PC-3 (cell line): ENCODE results near the gene RAB31. TPM values are rescaled to one million over a fixed set of nuclear protein-coding genes. Genes with fewer than 3 reads are reported as not detected.

ENCODE experiments used
- ATAC-seq: fragments of 200-7000 bp; cut with Tn5 transposase; 2 replicates; pipeline ENCODE4 v1.9.1; 2020; ENCODE audit warnings: mild to moderate bottlenecking, moderate library complexity
- BruUV-seq: library from RNA; stranded (reverse); fragments of 400-500 nt; replicated peaks from 2 replicates; lab custom pipeline; 2021; lab: Mats Ljungman, UMichigan
- CTCF ChIA-PET: fragments of 300-600 bp; sonication (Branson Sonifier 250); formaldehyde crosslinking; loops from one replicate; lab custom pipeline; 2022; ENCODE audit warnings: antibody characterized with exemption; lab: Charles Lee
- POLR2A ChIA-PET: fragments of 300-600 bp; sonication (Branson Sonifier 250); formaldehyde crosslinking; loops from one replicate; lab custom pipeline; 2022; ENCODE audit warnings: antibody characterized with exemption; ENCODE audit not compliant: unreplicated experiment; lab: Charles Lee
- DNase-seq: peaks from one replicate; pipeline ENCODE4 v3.0.0-alpha.2; 2015
- H2AFZ ChIP-seq: fragments of 300-600 bp; sonication (generic); 2 replicates; pipeline ENCODE4 v1.6.0; 2016; ENCODE audit warnings: antibody characterized with exemption, low read length
- H3F3A ChIP-seq: fragments of 300-600 bp; sonication (generic); one replicate; pipeline ENCODE4 v1.6.0; 2017; ENCODE audit warnings: antibody characterized with exemption, low read length, control low read depth, mild to moderate bottlenecking; ENCODE audit not compliant: unreplicated experiment
- H3K27ac ChIP-seq: fragments of 300-600 bp; sonication (generic); 2 replicates; pipeline ENCODE4 v1.5.1; 2016; ENCODE audit warnings: mild to moderate bottlenecking, low read length
- H3K27me3 ChIP-seq: fragments of 300-600 bp; sonication (generic); 2 replicates; pipeline ENCODE4 v1.6.1; 2016; ENCODE audit warnings: low read length, mixed read lengths
- H3K36me3 ChIP-seq: fragments of 300-600 bp; sonication (generic); 2 replicates; pipeline ENCODE4 v1.6.1; 2016; ENCODE audit warnings: low read depth, mixed run types, low read length, mixed read lengths
- H3K4me1 ChIP-seq: fragments of 300-600 bp; sonication (generic); 2 replicates; pipeline ENCODE4 v1.5.1; 2016; ENCODE audit warnings: low read length; ENCODE audit not compliant: insufficient read depth
- H3K4me2 ChIP-seq: fragments of 300-600 bp; sonication (generic); 2 replicates; pipeline ENCODE4 v1.6.0; 2016; ENCODE audit warnings: low read length
- H3K4me3 ChIP-seq: fragments of 300-600 bp; sonication (generic); 2 replicates; pipeline ENCODE4 v1.5.1; 2016; ENCODE audit warnings: mild to moderate bottlenecking, low read length, mixed read lengths
- H3K79me2 ChIP-seq: fragments of 300-600 bp; sonication (generic); 2 replicates; pipeline ENCODE4 v1.6.1; 2017; ENCODE audit warnings: low read length, mixed read lengths
- H3K9ac ChIP-seq: fragments of 300-600 bp; sonication (generic); 2 replicates; pipeline ENCODE4 v1.6.0; 2016; ENCODE audit warnings: mild to moderate bottlenecking, low read length
- H3K9me2 ChIP-seq: fragments of 300-600 bp; sonication (generic); replicated peaks from 2 replicates; pipeline ENCODE4 v1.6.1; 2016; ENCODE audit warnings: mixed run types, low read length, mixed read lengths
- H3K9me3 ChIP-seq: fragments of 300-600 bp; sonication (generic); 2 replicates; pipeline ENCODE4 v1.6.1; 2016; ENCODE audit warnings: low read length, mixed read lengths
- H4K20me1 ChIP-seq: fragments of 300-600 bp; sonication (generic); 2 replicates; pipeline ENCODE4 v1.6.1; 2016; ENCODE audit warnings: low read length, mixed read lengths
- CTCF ChIP-seq: fragments of 300-600 bp; sonication (generic); conservative IDR thresholded peaks from 2 replicates; pipeline ENCODE4 v1.5.1; 2017; ENCODE audit warnings: antibody characterized with exemption, low read depth, mild to moderate bottlenecking, low read length
- EZH2 ChIP-seq: fragments of 300-600 bp; sonication (generic); IDR thresholded peaks from one replicate; pipeline ENCODE4 v1.6.1; 2017; ENCODE audit warnings: antibody characterized with exemption, mild to moderate bottlenecking, low read length; ENCODE audit not compliant: unreplicated experiment
- EZH2phosphoT487 ChIP-seq: fragments of 300-600 bp; sonication (generic); IDR thresholded peaks from 2 replicates; pipeline ENCODE4 v1.6.1; 2018; ENCODE audit warnings: mild to moderate bottlenecking, antibody characterized with exemption, low read length, borderline replicate concordance
- intact Hi-C: fragments of 100-400 bp; cut with micrococcal nuclease; formaldehyde crosslinking; loops from 2 replicates; pipeline ENCODE4 v1.9.0; 2023
- total RNA-seq: library from RNA; depleted of rRNA; stranded (reverse); fragments of >200 nt; gene quantifications from 2 replicates; pipeline ENCODE4 v1.2.3, GENCODE V29; 2014

RAB31 gene
- total RNA-seq, 1 experiment from 2014 or later, result 3.8 TPM

DNA sequence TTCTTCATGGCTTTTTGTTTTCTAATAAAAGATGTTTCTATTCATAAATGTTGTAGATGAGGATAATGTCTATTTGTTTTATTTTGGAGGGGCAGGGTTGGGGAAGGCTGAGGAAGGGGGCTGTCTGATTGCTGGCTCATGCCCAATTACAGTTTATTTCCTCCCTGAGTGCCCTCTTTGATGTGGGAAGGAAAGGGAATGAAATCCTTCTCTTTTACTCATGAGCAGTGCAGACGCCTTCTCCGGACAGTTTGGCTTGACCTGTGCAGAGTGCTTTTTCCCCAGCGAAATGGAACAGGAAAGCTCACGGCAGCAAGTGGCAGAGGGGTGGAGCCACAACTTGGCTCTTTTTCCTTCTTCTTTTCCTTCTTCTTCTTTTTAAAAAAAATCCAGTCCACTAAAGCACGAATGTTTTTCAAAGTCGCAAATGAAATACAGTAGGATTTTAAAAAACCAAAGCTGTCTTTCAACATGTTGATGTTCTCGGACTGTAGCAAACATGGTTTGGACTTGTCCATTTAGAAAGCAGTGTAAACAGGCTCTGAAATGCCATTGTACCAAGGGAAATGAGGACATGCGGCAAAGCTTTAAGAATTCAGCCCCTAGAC is 34.5 kb downstream of the RAB31 start:
- Histone ChIP-seq H3K9me2 (no peaks in the 10 kb centered on the region), H3K4me1 (peaks cover 60% of the 10 kb centered on the region), H3K79me2 (no peaks in the 10 kb centered on the region), H2AFZ (0 out of 2 replicates have a peak overlapping the region, but pooled peaks have one; percentile 15), H3K36me3 (no peaks in the 10 kb centered on the region), H3F3A (no peaks in the 10 kb centered on the region), H3K27me3 (no peaks in the 10 kb centered on the region), H4K20me1 (no peaks in the 10 kb centered on the region), H3K9me3 (no peaks in the 10 kb centered on the region), H3K4me3 (peak overlapping the region; percentile 50), H3K4me2 (peak overlapping the region; percentile 77), H3K9ac (peak overlapping the region; percentile 83), H3K27ac (peak overlapping the region; percentile 92)
- ChIA-PET CTCF (interaction anchor here (0.6 kb wide), 1 partner anchor 163 kb away, joined by 3 read pairs; no protein-coding TSS in a partner anchor), POLR2A (interaction anchor here (0.5 kb wide), 1 partner anchor 107 kb away, joined by 3 read pairs; no protein-coding TSS in a partner anchor)
- intact Hi-C loops, result loop anchor here (2.0 kb wide), 2 partner anchors 72 to 208 kb away; no protein-coding TSS in a partner anchor
- DNase-seq (peak; percentile 42), ATAC-seq (peak; percentile 14)
- no TSS peak for BruUV-seq
- TF ChIP-seq EZH2, result no peak
- no peak for TF ChIP-seq EZH2phosphoT487
- TF ChIP-seq CTCF, result no peak

DNA sequence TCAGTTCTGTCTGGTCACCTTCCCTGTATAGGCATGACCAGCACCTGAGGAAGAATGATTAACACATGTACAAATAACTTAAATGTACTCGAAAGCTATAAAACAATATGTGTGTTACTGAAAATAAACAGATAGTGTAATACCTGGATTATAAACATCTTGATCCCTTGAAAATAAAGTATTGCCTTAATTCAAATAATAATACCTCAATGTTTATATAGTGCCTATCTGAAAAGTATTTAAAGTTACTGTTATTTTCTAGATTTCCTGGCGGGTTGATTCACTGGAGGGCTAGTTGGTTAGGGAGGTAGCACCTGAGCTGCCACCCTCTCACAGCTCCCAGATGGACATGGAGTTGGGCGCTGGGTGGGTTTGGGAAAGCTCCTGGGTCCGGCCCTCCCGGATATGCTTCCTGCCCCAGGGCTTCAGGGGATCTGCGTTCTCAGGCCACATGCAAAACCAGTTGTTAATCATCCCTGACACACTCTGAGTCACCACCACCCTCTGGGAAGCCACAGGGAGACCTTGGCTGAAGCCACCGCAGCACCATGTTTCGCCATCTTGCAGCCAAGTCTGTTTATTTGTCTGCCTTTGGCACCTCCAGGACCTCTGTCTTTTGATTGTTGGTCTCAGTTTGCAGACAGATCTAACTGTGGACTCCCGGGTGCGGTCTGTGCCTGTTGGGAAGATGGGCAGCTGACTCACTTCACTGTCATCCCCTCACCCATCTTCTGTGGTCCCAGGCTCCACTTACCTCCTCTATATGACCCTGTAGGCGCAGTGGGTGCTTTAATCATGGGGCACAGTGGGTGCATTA is 35.3 kb downstream of the RAB31 start:
- Histone ChIP-seq H3K79me2 (no peaks in the 10 kb centered on the region), H3K9me3 (no peaks in the 10 kb centered on the region), H4K20me1 (no peaks in the 10 kb centered on the region), H3K27me3 (no peaks in the 10 kb centered on the region), H2AFZ (0 out of 2 replicates have a peak overlapping the region, but pooled peaks have one; percentile 15), H3K36me3 (no peaks in the 10 kb centered on the region), H3F3A (no peaks in the 10 kb centered on the region), H3K4me3 (peak overlapping the region; percentile 50), H3K27ac (peak overlapping the region; percentile 92), H3K4me1 (peaks cover 56% of the 10 kb centered on the region), H3K4me2 (peak overlapping the region; percentile 77), H3K9ac (peak overlapping the region; percentile 83), H3K9me2 (no peaks in the 10 kb centered on the region)
- DNase-seq (peak; percentile 99), ATAC-seq (peak; percentile 78)
- TF ChIP-seq CTCF (no peak), EZH2phosphoT487 (no peak)
- intact Hi-C loops, result loop anchor here (2.0 kb wide), 2 partner anchors 71 to 207 kb away; no protein-coding TSS in a partner anchor
- ChIA-PET POLR2A (interaction anchor here (0.5 kb wide), 1 partner anchor 106 kb away, joined by 3 read pairs; no protein-coding TSS in a partner anchor), CTCF (interaction anchor here (0.6 kb wide), 1 partner anchor 164 kb away, joined by 3 read pairs; no protein-coding TSS in a partner anchor)
- BruUV-seq, result TSS peak; percentile 73
